GM21825 (cell line): Measurements from ENCODE around the gene DYNC1I1.

Experiments used
- ATAC-seq: cut with Tn5 transposase; IDR thresholded peaks from one replicate; pipeline ENCODE4 v1.9.1; 2021; ENCODE audit warnings: mild to moderate bottlenecking, moderate library complexity; ENCODE audit not compliant: unreplicated experiment

The DYNC1I1 gene

GRCh38 chr7:96122746-96123145 lies 350.4 kb downstream of the DYNC1I1 start:
- no peak for ATAC-seq

- no peak for ATAC-seq
These were observed 354.0 kb downstream of the DYNC1I1 start for GRCh38 chr7:96126382-96126781.

GRCh38 chr7:96127746-96128145 lies 355.4 kb downstream of the DYNC1I1 start:
- no peak for ATAC-seq

GRCh38 chr7:96131525-96131924 lies 359.2 kb downstream of the DYNC1I1 start:
- no peak for ATAC-seq

- ATAC-seq, result no peak
These were observed 362.9 kb downstream of the DYNC1I1 start for GRCh38 chr7:96135241-96135640.

GRCh38 chr7:96136600-96137239 lies 364.4 kb downstream of the DYNC1I1 start:
- ATAC-seq, result no peak

GRCh38 chr7:96143495-96144259 lies 371.3 kb downstream of the DYNC1I1 start:
- ATAC-seq, result no peak

- ATAC-seq, result no peak
These were observed 371.8 kb downstream of the DYNC1I1 start for GRCh38 chr7:96144260-96144526.
